H1 (cell line): ENCODE results near the gene CACNA1C. TPM values are rescaled to one million over a fixed set of nuclear protein-coding genes. Genes with fewer than 3 reads are reported as not detected.

Source experiments
- SUZ12 ChIP-seq: fragments of 200-600 bp; sonication (generic); IDR thresholded peaks from 2 replicates; pipeline ENCODE4 v1.6.1; 2012; ENCODE audit warnings: mild to moderate bottlenecking, inconsistent platforms, low read length, moderate library complexity, mixed read lengths
- TEAD4 ChIP-seq: IDR thresholded peaks from 2 replicates; pipeline ENCODE4 v1.6.1; 2012; ENCODE audit warnings: low read depth, low read length, inconsistent platforms, mixed read lengths
- polyA plus RNA-seq, 7 experiments: library from polyadenylated mRNA; depleted of rRNA in 3 of 7; stranded (reverse) in 5 of 7; unstranded in 2 of 7; fragments of >200 nt in 5 of 7; fragments of 200-250 nt in 2 of 7; gene quantifications; 1 replicate in 5 of 7; 2 replicates in 1 of 7; 4 replicates in 1 of 7; pipeline versions ENCODE4 v1.2.1 to v1.2.3, GENCODE V29; 2011 to 2013; ENCODE audit warnings: missing spikeins in 2 of 7, mixed read lengths in 2 of 7
- total RNA-seq: library from RNA; stranded (reverse); fragmentation: NEBNext Ultra II Directional; extraction: Animal tissue kit (Norgen Biotek cat#: 25700); gene quantifications from 2 replicates; pipeline ENCODE4 v1.2.1, GENCODE V29; 2021
- TF ChIP-seq, protein P1 (sequence below): IDR thresholded peaks from 2 replicates; pipeline ENCODE4 v1.6.1; 2012; ENCODE audit warnings: inconsistent platforms
- TF ChIP-seq, protein P2 (sequence below): IDR thresholded peaks from 2 replicates; pipeline ENCODE4 v1.6.1; 2011; ENCODE audit warnings: low read length, improper control_type of control experiment

CACNA1C gene
- total and polyA plus RNA-seq, 2 of the 8 experiments (the other 6 are each of a cell fraction or from before 2014, with no cell fraction given) = 1.3 TPM

DNA sequence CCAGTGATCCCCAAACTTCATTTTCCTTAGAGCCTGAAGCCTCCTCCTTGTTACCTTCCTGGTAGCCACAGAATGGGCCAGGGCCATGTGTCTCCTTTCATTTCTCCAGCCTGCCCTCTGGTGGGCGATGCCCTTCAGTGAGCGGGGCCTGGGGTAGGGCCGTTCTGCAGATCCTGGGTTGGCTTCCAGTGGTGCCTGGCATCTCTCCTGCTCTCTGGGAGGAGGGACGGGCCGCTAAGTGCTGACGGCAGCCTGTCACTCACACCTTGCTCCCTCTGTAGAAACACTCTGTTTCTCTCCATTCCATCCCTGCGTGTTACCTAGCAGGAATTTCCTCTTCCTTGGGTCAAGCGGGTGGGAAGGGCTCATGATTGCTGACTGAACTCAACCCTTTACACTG is 232.1 kb downstream of the CACNA1C start (continued):
- TF ChIP-seq TEAD4 (0 out of 2 replicates have a peak, but pooled peaks have one; percentile 41), SUZ12 (no peak)
- TF ChIP-seq, protein P1, sequence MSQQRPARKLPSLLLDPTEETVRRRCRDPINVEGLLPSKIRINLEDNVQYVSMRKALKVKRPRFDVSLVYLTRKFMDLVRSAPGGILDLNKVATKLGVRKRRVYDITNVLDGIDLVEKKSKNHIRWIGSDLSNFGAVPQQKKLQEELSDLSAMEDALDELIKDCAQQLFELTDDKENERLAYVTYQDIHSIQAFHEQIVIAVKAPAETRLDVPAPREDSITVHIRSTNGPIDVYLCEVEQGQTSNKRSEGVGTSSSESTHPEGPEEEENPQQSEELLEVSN = peak; percentile 49; the same call in 1 of the 2 replicates
- TF ChIP-seq, protein P2, sequence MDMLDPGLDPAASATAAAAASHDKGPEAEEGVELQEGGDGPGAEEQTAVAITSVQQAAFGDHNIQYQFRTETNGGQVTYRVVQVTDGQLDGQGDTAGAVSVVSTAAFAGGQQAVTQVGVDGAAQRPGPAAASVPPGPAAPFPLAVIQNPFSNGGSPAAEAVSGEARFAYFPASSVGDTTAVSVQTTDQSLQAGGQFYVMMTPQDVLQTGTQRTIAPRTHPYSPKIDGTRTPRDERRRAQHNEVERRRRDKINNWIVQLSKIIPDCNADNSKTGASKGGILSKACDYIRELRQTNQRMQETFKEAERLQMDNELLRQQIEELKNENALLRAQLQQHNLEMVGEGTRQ = no peak
